Lower lobe of right lung (tissue), 2 donors: ENCODE measurements around the gene CAMSAP2. TPM values are rescaled to one million over a fixed set of nuclear protein-coding genes. Genes with fewer than 3 reads are reported as not detected.
A peak's percentile ranks its signal among the peaks of the same experiment; 100 is the strongest.

Source experiments
- ATAC-seq, 2 donors: fragments of 200-7000 bp; cut with Tn5 transposase; one replicate each; pipeline ENCODE4 v1.9.1; 2020 to 2022; ENCODE audit warnings: mild to moderate bottlenecking in 2 of 2, moderate library complexity in 2 of 2
- DNase-seq: peaks from one replicate; pipeline ENCODE4 v3.0.0-alpha.2; 2020
- H3K27ac ChIP-seq: fragments of 200-600 bp; one replicate; pipeline ENCODE4 v1.8.0; 2022
- H3K27me3 ChIP-seq: fragments of 200-600 bp; one replicate; pipeline ENCODE4 v1.8.0; 2022; ENCODE audit warnings: low read depth
- H3K36me3 ChIP-seq: fragments of 200-600 bp; one replicate; pipeline ENCODE4 v1.8.0; 2022; ENCODE audit warnings: mild to moderate bottlenecking
- H3K4me1 ChIP-seq: fragments of 200-600 bp; one replicate; pipeline ENCODE4 v1.8.0; 2022
- H3K4me3 ChIP-seq: fragments of 200-600 bp; one replicate; pipeline ENCODE4 v1.8.0; 2022; ENCODE audit warnings: mild to moderate bottlenecking
- H3K9me3 ChIP-seq: fragments of 200-600 bp; one replicate; pipeline ENCODE4 v1.8.0; 2022
- CTCF ChIP-seq: fragments of 200-600 bp; IDR thresholded peaks from one replicate; pipeline ENCODE4 v1.8.0; 2022; ENCODE audit warnings: antibody characterized with exemption, mild to moderate bottlenecking
- intact Hi-C: fragments of 100-400 bp; cut with DNase I; formaldehyde crosslinking; loops from one replicate; pipeline ENCODE4 v1.11.0; 2022
- total RNA-seq: library from RNA; stranded (reverse); fragmentation: NEBNext Ultra II Directional; extraction: Animal tissue kit (Norgen Biotek cat#: 25700); gene quantifications from one replicate; pipeline ENCODE4 v1.2.1, GENCODE V29; 2021
- donor health status: DM: no; HTN: yes; CAD: no; lungs with severe emphysema.

The CAMSAP2 gene
- total RNA-seq, 1 donor from 2014 or later: 30.7 TPM

- DNase-seq: peak; percentile 85
- intact Hi-C loops: no loop called here
- peaks cover 44% of the 10 kb centered on the region for H3K4me1 ChIP-seq
- TF ChIP-seq CTCF: no peak
- peak; percentile 93 to 96 for ATAC-seq
- peak overlapping the region; percentile 100 for H3K27ac ChIP-seq
- no peaks in the 10 kb centered on the region for H3K9me3 ChIP-seq
- peak overlapping the region; percentile 88 for H3K4me3 ChIP-seq
- no peaks in the 10 kb centered on the region for H3K36me3 ChIP-seq
- H3K27me3 ChIP-seq: no peaks in the 10 kb centered on the region
These were observed 407 bp downstream of the CAMSAP2 start for GRCh38 chr1:200738949-200739651.

DNA sequence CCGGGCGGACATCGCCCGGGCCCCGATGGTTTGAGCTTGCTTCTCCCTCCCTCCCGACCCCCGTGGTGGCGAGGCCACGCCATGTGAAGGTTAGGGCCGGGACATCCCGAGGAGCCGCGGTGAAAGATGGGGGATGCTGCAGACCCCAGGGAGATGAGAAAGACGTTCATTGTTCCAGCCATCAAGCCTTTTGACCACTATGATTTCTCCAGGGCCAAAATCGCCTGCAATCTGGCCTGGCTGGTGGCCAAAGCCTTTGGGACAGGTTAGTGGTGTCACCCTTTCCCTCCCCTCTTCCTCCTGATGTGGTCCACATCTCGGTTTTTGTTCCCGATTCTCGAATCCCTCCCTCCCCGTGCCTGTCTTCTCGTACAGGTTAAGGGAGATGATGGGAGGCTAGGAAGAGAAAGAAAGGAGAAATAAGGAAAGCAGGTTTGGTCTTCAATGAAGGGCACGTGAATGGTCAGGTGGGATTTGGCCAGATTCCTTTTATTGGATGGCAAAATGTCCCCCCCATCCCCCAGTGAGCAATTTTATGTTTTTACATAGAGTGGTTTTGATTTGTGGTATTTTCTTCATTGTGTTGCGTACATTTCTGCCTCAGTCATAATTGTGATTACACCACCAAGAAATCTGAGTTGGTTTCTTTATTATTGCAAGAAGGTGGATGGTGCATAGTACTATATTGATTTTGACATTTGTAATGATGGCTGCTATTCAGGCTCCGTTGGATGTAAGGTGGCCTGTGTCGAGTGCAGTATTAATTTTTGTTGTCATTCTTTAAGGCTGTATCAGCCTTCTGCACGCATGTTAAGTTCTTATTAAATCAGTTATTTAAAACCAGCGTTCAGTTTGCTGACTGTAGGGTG, 1.2 kb downstream of the CAMSAP2 start:
- peaks cover 44% of the 10 kb centered on the region for H3K4me1 ChIP-seq
- DNase-seq: peak; percentile 58
- no peak for ATAC-seq
- TF ChIP-seq CTCF: no peak
- peak overlapping the region; percentile 100 for H3K27ac ChIP-seq
- no peaks in the 10 kb centered on the region for H3K9me3 ChIP-seq
- H3K27me3 ChIP-seq: no peaks in the 10 kb centered on the region
- no peaks in the 10 kb centered on the region for H3K36me3 ChIP-seq
- H3K4me3 ChIP-seq: peak overlapping the region; percentile 88
- intact Hi-C loops: no loop called here

DNA sequence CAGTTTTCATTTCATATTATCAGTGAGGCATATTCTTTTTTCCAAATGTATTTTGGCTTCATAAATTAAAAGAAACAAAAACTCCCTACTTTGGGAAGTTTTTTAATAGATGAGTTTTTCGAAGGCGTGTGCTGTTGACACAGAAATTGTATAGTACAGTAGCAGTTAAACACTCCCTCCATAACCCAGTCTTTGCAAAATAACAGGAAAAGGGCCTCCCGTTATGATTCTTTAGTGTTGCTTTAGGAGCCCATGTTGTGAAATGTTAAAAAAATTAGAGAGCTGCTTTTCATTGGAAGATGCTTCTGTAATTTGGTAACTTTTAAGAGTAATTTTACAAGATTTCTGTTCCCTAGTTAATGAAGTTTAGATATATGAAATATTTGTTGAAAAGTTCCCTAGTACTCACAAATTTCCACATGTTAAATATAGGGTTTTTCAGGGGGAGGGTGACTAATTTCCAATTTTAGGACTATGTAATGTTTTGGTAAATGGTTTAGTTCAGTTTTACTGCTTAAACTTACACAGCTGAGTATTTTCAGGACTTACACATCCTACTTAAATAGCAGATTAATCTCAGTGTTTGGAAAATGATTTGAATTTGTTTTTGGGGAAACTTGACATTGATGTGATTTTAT, 2.0 kb downstream of the CAMSAP2 start:
- Histone ChIP-seq H3K27me3 (no peaks in the 10 kb centered on the region), H3K4me3 (peak overlapping the region; percentile 88), H3K36me3 (no peaks in the 10 kb centered on the region), H3K9me3 (no peaks in the 10 kb centered on the region), H3K27ac (no peak overlapping the region), H3K4me1 (peaks cover 44% of the 10 kb centered on the region)
- no peak for ATAC-seq
- intact Hi-C loops: no loop called here
- no peak for TF ChIP-seq CTCF
- no peak for DNase-seq

GRCh38 chr1:200741551-200742207, 3.0 kb downstream of the CAMSAP2 start:
- Histone ChIP-seq H3K27ac (no peak overlapping the region), H3K4me1 (peaks cover 44% of the 10 kb centered on the region), H3K9me3 (no peaks in the 10 kb centered on the region), H3K4me3 (peak overlapping the region; percentile 88), H3K27me3 (no peaks in the 10 kb centered on the region), H3K36me3 (no peaks in the 10 kb centered on the region)
- no peak for DNase-seq
- no peak for ATAC-seq
- intact Hi-C loops: no loop called here
- TF ChIP-seq CTCF: no peak

DNA sequence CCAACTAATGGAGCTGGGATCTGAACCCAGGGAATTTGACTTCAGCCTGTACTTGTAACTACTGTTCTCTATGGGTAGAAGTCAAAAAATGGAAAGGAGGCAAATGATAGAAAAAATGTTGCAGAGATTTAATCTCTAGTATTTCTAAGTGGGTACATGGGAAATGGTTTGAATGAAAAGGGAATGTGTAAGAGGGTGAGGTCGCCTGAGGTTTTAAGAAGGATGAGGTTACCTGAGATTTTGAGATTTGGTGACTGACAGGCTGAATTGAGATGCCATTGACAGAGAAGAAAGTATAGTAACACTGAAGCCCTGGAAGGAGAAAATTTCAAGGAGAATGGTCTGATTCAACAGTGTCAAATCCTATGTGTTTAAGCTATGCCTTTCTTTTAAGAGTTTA, 5.5 kb downstream of the CAMSAP2 start:
- no peaks in the 10 kb centered on the region for H3K36me3 ChIP-seq
- no peak overlapping the region for H3K27ac ChIP-seq
- no peak overlapping the region for H3K4me3 ChIP-seq
- intact Hi-C loops: no loop called here
- no peak for DNase-seq
- no peaks in the 10 kb centered on the region for H3K9me3 ChIP-seq
- ATAC-seq: no peak
- H3K4me1 ChIP-seq: peaks cover 38% of the 10 kb centered on the region
- TF ChIP-seq CTCF: no peak
- no peaks in the 10 kb centered on the region for H3K27me3 ChIP-seq
